ENCODE data around the gene PFN1. TPM values are rescaled to one million over a fixed set of nuclear protein-coding genes. Genes with fewer than 3 reads are reported as not detected.

The PFN1 gene
- total and polyA plus RNA-seq, 2 donors (not counting 3 experiments of a cell fraction or from before 2014, with no cell fraction given) = 1,191 to 1,577 TPM

- TF ChIP-seq POLR2A (IDR thresholded peaks at IDR 0.05; ENCODE audit: low read depth, low read length) (no peak), GATA2 (IDR thresholded peaks at IDR 0.05; ENCODE audit: insufficient read depth, insufficient read length, low read depth, low read length) (no peak), CTCF (IDR thresholded peaks at IDR 0.05; ENCODE audit: extremely low read depth in 1 of 2, insufficient read depth in 1 of 2, low read depth in 1 of 2, low read length in 2 of 2) (no peak), POLR2AphosphoS5 (IDR thresholded peaks at IDR 0.05; ENCODE audit: insufficient read depth, low read depth, low read length) (no peak), FOS (IDR thresholded peaks at IDR 0.05; ENCODE audit: borderline replicate concordance, insufficient read depth, low read length) (no peak), JUN (IDR thresholded peaks at IDR 0.05; ENCODE audit: borderline replicate concordance, insufficient read depth, insufficient read length, low read depth) (no peak), MYC (IDR thresholded peaks at IDR 0.05; ENCODE audit: low read depth, low read length) (no peak), EZH2 (IDR thresholded peaks at IDR 0.05; ENCODE audit: borderline replicate concordance, low read depth, low read length, severe bottlenecking) (no peak), MAX (IDR thresholded peaks at IDR 0.05; ENCODE audit: insufficient read depth, insufficient read length) (no peak)
- Histone ChIP-seq H3K79me2 (ENCODE audit: control insufficient read depth, insufficient read depth, low read length) (peaks cover 54% of the 10 kb centered on the region), H3K4me2 (ENCODE audit: insufficient read depth, low read length) (peak overlapping the region; percentile 89), H3K4me1 (ENCODE audit: control insufficient read depth, extremely low read depth, insufficient read depth, low read length) (peaks cover 19% of the 10 kb centered on the region), H3K36me3 (ENCODE audit: control insufficient read depth in 2 of 2, extremely low read depth in 1 of 2, insufficient read depth in 2 of 2, low read length in 2 of 2) (peaks cover 8 to 33% of the 10 kb centered on the region in 2 experiments), H3K9me3 (replicated peaks; ENCODE audit: control insufficient read depth, insufficient read depth, low read length) (no peaks in the 10 kb centered on the region), H3K9ac (replicated peaks; ENCODE audit: extremely low read depth, insufficient read depth, low read length) (peak overlapping the region; percentile 88), H3K27me3 (ENCODE audit: control insufficient read depth in 2 of 2, insufficient read depth in 2 of 2, low read length in 2 of 2) (no peaks in the 10 kb centered on the region), H3K27ac (ENCODE audit: insufficient read depth, low read depth, low read length) (peak overlapping the region; percentile 81), H3K4me3 (replicated peaks in 1 of 3; ENCODE audit: insufficient read depth in 1 of 3, low read depth in 1 of 3, low read length in 3 of 3) (peak overlapping the region; percentile 45 to 84 (median 77)), H3K9me1 (replicated peaks; ENCODE audit: control insufficient read depth, extremely low read depth, insufficient read depth, low read length) (no peaks in the 10 kb centered on the region), H4K20me1 (replicated peaks; ENCODE audit: control insufficient read depth, extremely low read depth, insufficient read depth, low read length) (no peaks in the 10 kb centered on the region), H2AFZ (ENCODE audit: low read depth, low read length) (peak overlapping the region; percentile 40)
- no TSS peak for BruUV-seq (replicated peaks)
- ChIA-PET POLR2A (interaction anchor here (1.0 to 2.3 kb wide), 3 partner anchors 14 to 31 kb away, joined by 4 to 15 read pairs (median 4); partner anchors contain the start of gene SPAG7), CTCF (interaction anchor here (1.0 to 3.3 kb wide), 9 partner anchors 18 to 92 kb away, joined by 3 to 44 read pairs (median 6); partner anchors contain the start of genes CHRNE, INCA1 and KIF1C)
- dilution Hi-C loops (cut with MboI; ENCODE audit: extremely low pct_ligation_motif_present, low sequenced_read_pairs) = no loop called here
- FAIRE-seq = no peak
- no peak for DNase-seq (ENCODE audit: low read depth, low spot score)
- intact Hi-C loops (cut with micrococcal nuclease) = loop anchor here (1.0 kb wide), 1 partner anchor 30 kb away; no protein-coding TSS in a partner anchor
Measured at GRCh38 chr17:4939546-4939795, 8.9 kb downstream of the PFN1 start.

Measured in endothelial cell of umbilical vein (primary cell).